GM23338 (cell line): ENCODE data around the gene UBE3A. TPM values are rescaled to one million over a fixed set of nuclear protein-coding genes. Genes with fewer than 3 reads are reported as not detected.

Experiments
- ATAC-seq: fragments of 200-7000 bp; cut with Tn5 transposase; 3 replicates; pipeline ENCODE4 v1.9.1; 2020
- DNase-seq: peaks from one replicate; pipeline ENCODE4 v3.0.0-alpha.2; 2015; ENCODE audit warnings: low spot score
- H2AFZ ChIP-seq: fragments of 200-600 bp; sonication (generic); 2 replicates; pipeline ENCODE4 v1.8.0; 2016; ENCODE audit warnings: antibody characterized with exemption, mild to moderate bottlenecking, moderate library complexity
- H3F3A ChIP-seq: fragments of 200-600 bp; sonication (generic); replicated peaks from 2 replicates; pipeline ENCODE4 v1.8.0; 2017; ENCODE audit warnings: antibody characterized with exemption, mixed run types, low read depth
- H3K27ac ChIP-seq: fragments of 200-600 bp; sonication (generic); 2 replicates; pipeline ENCODE4 v1.6.1; 2016; ENCODE audit warnings: low read depth
- H3K27me3 ChIP-seq: fragments of 200-600 bp; sonication (generic); 2 replicates; pipeline ENCODE4 v1.8.0; 2016; ENCODE audit warnings: mild to moderate bottlenecking, mixed run types, moderate library complexity; ENCODE audit not compliant: insufficient read depth
- H3K36me3 ChIP-seq: fragments of 200-600 bp; sonication (generic); 2 replicates; pipeline ENCODE4 v1.8.0; 2016; ENCODE audit warnings: mild to moderate bottlenecking; ENCODE audit not compliant: insufficient read depth
- H3K4me1 ChIP-seq: fragments of 200-600 bp; sonication (generic); 2 replicates; pipeline ENCODE4 v1.8.0; 2016; ENCODE audit warnings: mild to moderate bottlenecking, moderate library complexity; ENCODE audit not compliant: insufficient read depth
- H3K4me2 ChIP-seq: fragments of 200-600 bp; sonication (generic); 2 replicates; pipeline ENCODE4 v1.7.1; 2017; ENCODE audit warnings: mixed run types
- H3K4me3 ChIP-seq: fragments of 200-600 bp; sonication (generic); 2 replicates; pipeline ENCODE4 v1.6.1; 2016; ENCODE audit warnings: mixed run types
- H3K79me2 ChIP-seq: fragments of 200-600 bp; sonication (generic); replicated peaks from 2 replicates; pipeline ENCODE4 v1.8.0; 2017; ENCODE audit warnings: mild to moderate bottlenecking; ENCODE audit not compliant: insufficient read depth
- H3K9me2 ChIP-seq: fragments of 200-600 bp; sonication (generic); 2 replicates; pipeline ENCODE4 v1.8.0; 2017; ENCODE audit not compliant: insufficient read depth
- H4K20me1 ChIP-seq: fragments of 200-600 bp; sonication (generic); replicated peaks from 2 replicates; pipeline ENCODE4 v1.8.0; 2017; ENCODE audit warnings: mild to moderate bottlenecking; ENCODE audit not compliant: insufficient read depth
- H3K27ac Mint-ChIP-seq: 2 replicates; pipeline ENCODE4 v1.8.0; 2020; ENCODE audit warnings: inconsistent platforms, mild to moderate bottlenecking, moderate library complexity, mixed read lengths
- H3K27me3 Mint-ChIP-seq: 3 replicates; pipeline ENCODE4 v1.8.0; 2022; ENCODE audit warnings: low read depth, mild to moderate bottlenecking, moderate library complexity, mixed read lengths, inconsistent platforms; ENCODE audit not compliant: insufficient read depth, poor library complexity
- H3K36me3 Mint-ChIP-seq: 3 replicates; pipeline ENCODE4 v1.8.0; 2021; ENCODE audit warnings: low read depth, mild to moderate bottlenecking, inconsistent platforms, moderate library complexity, mixed read lengths
- H3K4me1 Mint-ChIP-seq: 3 replicates; pipeline ENCODE4 v1.8.0; 2020; ENCODE audit warnings: mild to moderate bottlenecking, inconsistent platforms, mixed read lengths
- H3K4me3 Mint-ChIP-seq: 3 replicates; pipeline ENCODE4 v1.8.0; 2021; ENCODE audit warnings: moderate library complexity, mild to moderate bottlenecking, inconsistent platforms, mixed read lengths
- H3K9me3 Mint-ChIP-seq: 3 replicates; pipeline ENCODE4 v1.8.0; 2020; ENCODE audit warnings: moderate library complexity, mild to moderate bottlenecking, inconsistent platforms, mixed read lengths
- CREB1 ChIP-seq: fragments of 250-450 bp; sonication (Bioruptor Pico); IDR thresholded peaks from 2 replicates; pipeline ENCODE4 v1.5.0; 2020; ENCODE audit warnings: low read depth, mild to moderate bottlenecking, moderate library complexity
- CTCF ChIP-seq, 2 experiments: fragments of 200-600 bp in 1 of 2; sonication (generic) in 1 of 2; conservative IDR thresholded peaks; 2 replicates each; pipeline versions ENCODE4 v1.5.1 to v1.6.1; 2016 to 2017; ENCODE audit warnings: antibody characterized with exemption in 2 of 2, low read depth in 2 of 2, mild to moderate bottlenecking in 2 of 2, moderate library complexity in 1 of 2
- EZH2 ChIP-seq: fragments of 200-600 bp; sonication (generic); IDR thresholded peaks from one replicate; pipeline ENCODE4 v1.8.0; 2017; ENCODE audit warnings: antibody characterized with exemption, mild to moderate bottlenecking, low read depth; ENCODE audit not compliant: unreplicated experiment
- EZH2phosphoT487 ChIP-seq: fragments of 200-600 bp; sonication (generic); IDR thresholded peaks from one replicate; pipeline ENCODE4 v1.8.1; 2018; ENCODE audit warnings: antibody characterized with exemption; ENCODE audit not compliant: unreplicated experiment
- JUNB ChIP-seq: IDR thresholded peaks from one replicate; pipeline ENCODE4 v1.6.1; 2016; ENCODE audit warnings: antibody characterized with exemption; ENCODE audit not compliant: unreplicated experiment
- NANOG ChIP-seq: IDR thresholded peaks from 2 replicates; pipeline ENCODE4 v1.6.1; 2016; ENCODE audit warnings: antibody characterized with exemption, borderline replicate concordance
- POLR2AphosphoS5 ChIP-seq: IDR thresholded peaks from 2 replicates; pipeline ENCODE4 v1.6.1; 2016; ENCODE audit warnings: antibody characterized with exemption, low read depth
- STAT1 ChIP-seq: IDR thresholded peaks from one replicate; pipeline ENCODE4 v1.6.1; 2016; ENCODE audit warnings: antibody characterized with exemption; ENCODE audit not compliant: unreplicated experiment
- ZNF114 ChIP-seq: fragments of 250-450 bp; sonication (Bioruptor Pico); IDR thresholded peaks from 2 replicates; pipeline ENCODE4 v1.5.0; 2020; ENCODE audit warnings: mild to moderate bottlenecking, moderate library complexity
- ZNF331 ChIP-seq: fragments of 250-450 bp; sonication (Bioruptor Pico); IDR thresholded peaks from 2 replicates; pipeline ENCODE4 v1.5.0; 2020; ENCODE audit warnings: low read depth, mild to moderate bottlenecking, moderate library complexity
- ZNF462 ChIP-seq: fragments of 250-450 bp; sonication (Bioruptor Pico); IDR thresholded peaks from 2 replicates; pipeline ENCODE4 v1.5.0; 2020; ENCODE audit warnings: mild to moderate bottlenecking, moderate library complexity
- polyA plus RNA-seq: library from polyadenylated mRNA; unstranded; fragments of >200 nt; fragmentation: Nextera tagmentation; extraction: Ambion mirVana; gene quantifications from 2 replicates; pipeline ENCODE4 v1.2.1, GENCODE V29; 2016
- total RNA-seq: library from RNA; depleted of rRNA; stranded (reverse); fragments of >200 nt; shearing (Covaris generic); gene quantifications from 2 replicates; pipeline ENCODE4 v1.2.3, GENCODE V29; 2014
- TF ChIP-seq, protein P1 (sequence below): IDR thresholded peaks from 2 replicates; pipeline ENCODE4 v1.6.1; 2016; ENCODE audit warnings: antibody characterized with exemption
- TF ChIP-seq, protein P2 (sequence below): IDR thresholded peaks from one replicate; pipeline ENCODE4 v1.6.1; 2018; ENCODE audit warnings: antibody characterized with exemption; ENCODE audit not compliant: unreplicated experiment

The UBE3A gene
- total and polyA plus RNA-seq, 2 experiments from 2014 or later = 96.1 to 150 TPM

DNA sequence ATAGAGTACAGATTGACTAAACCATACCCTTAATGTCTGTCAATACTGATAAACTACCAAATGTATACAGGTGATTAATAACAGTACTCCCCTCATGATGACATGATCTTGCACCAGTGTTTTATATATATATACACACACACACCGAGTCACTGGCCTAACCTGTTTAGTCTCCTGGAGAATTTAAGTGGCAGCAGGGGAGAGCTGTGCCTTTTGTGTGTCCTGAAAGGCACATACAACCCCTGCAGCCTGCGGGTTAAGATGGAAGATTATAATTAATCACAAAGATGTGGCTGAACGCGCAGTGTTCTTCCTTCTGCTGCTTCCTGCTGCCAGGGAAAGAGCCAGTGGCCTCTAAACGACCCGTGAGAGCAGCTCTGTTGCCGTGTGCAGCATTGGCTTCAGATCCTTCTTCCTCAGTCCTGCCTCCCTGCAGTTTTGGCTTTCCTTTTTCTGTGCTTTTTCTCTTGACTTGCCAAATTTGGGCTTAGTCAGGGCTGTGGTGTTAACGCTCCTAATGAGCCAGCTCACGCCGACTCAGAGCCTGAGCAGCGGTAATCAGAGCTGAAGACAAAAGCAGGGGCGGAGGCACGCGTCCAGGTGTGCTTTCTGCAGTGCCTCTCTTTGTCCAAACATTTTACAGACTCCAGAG is 42.5 kb upstream of the UBE3A start:
- peak overlapping the region; percentile 34 for H3K4me3 Mint-ChIP-seq
- ATAC-seq (peak; percentile 96), DNase-seq (peak; percentile 74)
- Histone ChIP-seq H3K9me2 (no peaks in the 10 kb centered on the region), H3K4me2 (peak overlapping the region; percentile 70), H4K20me1 (no peaks in the 10 kb centered on the region), H3K4me1 (no peaks in the 10 kb centered on the region; the same call in 1 of the 2 replicates), H2AFZ (peak overlapping the region; percentile 92), H3F3A (no peaks in the 10 kb centered on the region; the same call in 1 of the 2 replicates), H3K4me3 (peak overlapping the region; percentile 17; the same call in 1 of the 2 replicates), H3K27me3 (no peaks in the 10 kb centered on the region), H3K79me2 (no peaks in the 10 kb centered on the region), H3K27ac (peak overlapping the region; percentile 89; the same call in 1 of the 2 replicates), H3K36me3 (no peaks in the 10 kb centered on the region)
- peak overlapping the region; percentile 86 for H3K27ac Mint-ChIP-seq
- H3K36me3 Mint-ChIP-seq = no peaks in the 10 kb centered on the region
- H3K9me3 Mint-ChIP-seq = no peaks in the 10 kb centered on the region
- peaks cover 35% of the 10 kb centered on the region for H3K4me1 Mint-ChIP-seq
- no peak for TF ChIP-seq EZH2phosphoT487
- no peak for TF ChIP-seq STAT1
- TF ChIP-seq CTCF (conservative IDR thresholded peaks at IDR 0.05; ENCODE audit: low read depth in 2 of 2) = no peak
- no peak for TF ChIP-seq ZNF114 (CRISPR knock-in tag)
- no peak for TF ChIP-seq POLR2AphosphoS5
- no peak for TF ChIP-seq CREB1 (CRISPR knock-in tag)
- TF ChIP-seq NANOG = no peak
- TF ChIP-seq, protein P1, sequence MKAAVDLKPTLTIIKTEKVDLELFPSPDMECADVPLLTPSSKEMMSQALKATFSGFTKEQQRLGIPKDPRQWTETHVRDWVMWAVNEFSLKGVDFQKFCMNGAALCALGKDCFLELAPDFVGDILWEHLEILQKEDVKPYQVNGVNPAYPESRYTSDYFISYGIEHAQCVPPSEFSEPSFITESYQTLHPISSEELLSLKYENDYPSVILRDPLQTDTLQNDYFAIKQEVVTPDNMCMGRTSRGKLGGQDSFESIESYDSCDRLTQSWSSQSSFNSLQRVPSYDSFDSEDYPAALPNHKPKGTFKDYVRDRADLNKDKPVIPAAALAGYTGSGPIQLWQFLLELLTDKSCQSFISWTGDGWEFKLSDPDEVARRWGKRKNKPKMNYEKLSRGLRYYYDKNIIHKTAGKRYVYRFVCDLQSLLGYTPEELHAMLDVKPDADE = no peak
- no peak for TF ChIP-seq JUNB
- no peak for TF ChIP-seq EZH2
- no peak for TF ChIP-seq ZNF331 (CRISPR knock-in tag)
- no peak for TF ChIP-seq ZNF462 (CRISPR knock-in tag)
- TF ChIP-seq, protein P2, sequence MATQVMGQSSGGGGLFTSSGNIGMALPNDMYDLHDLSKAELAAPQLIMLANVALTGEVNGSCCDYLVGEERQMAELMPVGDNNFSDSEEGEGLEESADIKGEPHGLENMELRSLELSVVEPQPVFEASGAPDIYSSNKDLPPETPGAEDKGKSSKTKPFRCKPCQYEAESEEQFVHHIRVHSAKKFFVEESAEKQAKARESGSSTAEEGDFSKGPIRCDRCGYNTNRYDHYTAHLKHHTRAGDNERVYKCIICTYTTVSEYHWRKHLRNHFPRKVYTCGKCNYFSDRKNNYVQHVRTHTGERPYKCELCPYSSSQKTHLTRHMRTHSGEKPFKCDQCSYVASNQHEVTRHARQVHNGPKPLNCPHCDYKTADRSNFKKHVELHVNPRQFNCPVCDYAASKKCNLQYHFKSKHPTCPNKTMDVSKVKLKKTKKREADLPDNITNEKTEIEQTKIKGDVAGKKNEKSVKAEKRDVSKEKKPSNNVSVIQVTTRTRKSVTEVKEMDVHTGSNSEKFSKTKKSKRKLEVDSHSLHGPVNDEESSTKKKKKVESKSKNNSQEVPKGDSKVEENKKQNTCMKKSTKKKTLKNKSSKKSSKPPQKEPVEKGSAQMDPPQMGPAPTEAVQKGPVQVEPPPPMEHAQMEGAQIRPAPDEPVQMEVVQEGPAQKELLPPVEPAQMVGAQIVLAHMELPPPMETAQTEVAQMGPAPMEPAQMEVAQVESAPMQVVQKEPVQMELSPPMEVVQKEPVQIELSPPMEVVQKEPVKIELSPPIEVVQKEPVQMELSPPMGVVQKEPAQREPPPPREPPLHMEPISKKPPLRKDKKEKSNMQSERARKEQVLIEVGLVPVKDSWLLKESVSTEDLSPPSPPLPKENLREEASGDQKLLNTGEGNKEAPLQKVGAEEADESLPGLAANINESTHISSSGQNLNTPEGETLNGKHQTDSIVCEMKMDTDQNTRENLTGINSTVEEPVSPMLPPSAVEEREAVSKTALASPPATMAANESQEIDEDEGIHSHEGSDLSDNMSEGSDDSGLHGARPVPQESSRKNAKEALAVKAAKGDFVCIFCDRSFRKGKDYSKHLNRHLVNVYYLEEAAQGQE = no peak
- peaks cover 8% of the 10 kb centered on the region for H3K27me3 Mint-ChIP-seq
